ENCODE measurements around the gene ROBO2.

Gene ROBO2

DNA sequence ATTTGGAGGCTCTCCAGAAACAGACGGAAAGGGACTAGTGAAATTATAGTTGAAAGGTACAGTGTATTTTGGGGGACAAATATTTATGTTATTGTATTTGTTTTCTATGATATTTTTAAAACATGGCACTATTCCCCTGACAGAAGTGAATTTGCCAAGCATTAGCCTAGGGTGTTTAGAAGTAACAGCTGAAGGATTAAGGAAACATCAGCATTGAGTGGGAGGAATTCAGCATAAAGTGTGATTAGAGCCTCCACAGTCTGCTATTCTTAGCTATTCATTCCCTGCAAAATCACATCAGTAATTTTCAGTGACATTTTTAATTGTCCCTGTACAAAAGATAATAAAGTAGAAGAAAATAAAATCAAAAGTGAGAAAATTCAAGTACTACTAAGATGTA, 231.4 kb downstream of the ROBO2 start:
- DNase-seq: no peak

DNA sequence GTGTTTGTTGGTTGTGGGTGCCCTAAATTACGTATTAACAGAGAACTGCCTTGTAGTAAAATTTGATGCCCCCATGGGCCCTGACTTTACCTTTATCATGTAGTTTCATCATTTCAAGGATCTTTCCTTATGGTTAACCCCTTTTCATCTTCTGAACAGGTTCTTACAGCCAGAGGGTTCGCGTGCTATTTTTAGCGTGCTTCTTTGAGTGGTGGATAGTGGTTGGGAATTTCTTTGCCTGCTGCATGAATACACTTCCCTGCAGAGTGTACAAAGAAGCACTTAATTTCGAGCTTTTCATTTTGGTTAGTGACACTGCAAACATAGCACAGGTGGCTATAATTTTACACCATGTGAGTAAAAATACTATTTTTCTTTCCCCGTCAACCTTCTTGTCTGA, 231.8 kb downstream of the ROBO2 start:
- no peak for DNase-seq

DNA sequence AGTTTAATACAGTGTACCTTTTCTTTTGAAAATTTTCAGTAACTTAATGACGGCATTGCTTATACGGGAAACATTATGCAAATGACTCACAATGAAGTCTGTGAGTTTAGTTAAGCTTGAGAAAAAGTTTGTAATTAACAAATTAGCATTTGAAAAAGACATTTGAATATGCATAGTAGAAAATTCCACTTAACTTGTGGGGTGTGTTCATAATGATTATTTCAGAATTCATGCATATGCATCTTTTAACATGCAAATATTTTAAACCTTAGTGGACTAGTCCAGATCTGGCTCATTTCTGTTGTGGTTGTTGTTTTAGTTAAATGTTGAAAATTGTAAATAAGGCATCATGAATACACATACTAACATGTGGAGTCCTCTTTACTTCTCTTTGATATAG, 239.4 kb downstream of the ROBO2 start:
- DNase-seq: no peak

DNA sequence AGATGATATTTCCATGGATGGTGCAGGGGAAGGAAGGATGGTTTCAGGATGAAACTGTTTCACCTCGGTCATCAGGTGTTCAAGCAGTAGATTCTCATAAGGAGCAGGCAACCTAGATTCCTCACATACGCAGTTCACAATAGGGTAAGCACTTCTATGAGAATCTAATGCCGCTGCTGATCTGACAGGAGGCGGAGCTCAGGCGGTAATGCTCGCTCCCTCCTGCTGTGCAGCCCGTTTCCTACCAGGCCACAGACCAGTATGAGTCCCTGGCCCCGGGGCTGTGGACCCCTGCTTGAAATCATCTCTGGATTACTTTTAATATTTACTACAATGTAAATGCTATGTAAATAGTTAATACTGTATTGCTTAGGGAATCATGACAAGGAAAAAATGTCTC, 241.8 kb downstream of the ROBO2 start:
- no peak for DNase-seq

DNA sequence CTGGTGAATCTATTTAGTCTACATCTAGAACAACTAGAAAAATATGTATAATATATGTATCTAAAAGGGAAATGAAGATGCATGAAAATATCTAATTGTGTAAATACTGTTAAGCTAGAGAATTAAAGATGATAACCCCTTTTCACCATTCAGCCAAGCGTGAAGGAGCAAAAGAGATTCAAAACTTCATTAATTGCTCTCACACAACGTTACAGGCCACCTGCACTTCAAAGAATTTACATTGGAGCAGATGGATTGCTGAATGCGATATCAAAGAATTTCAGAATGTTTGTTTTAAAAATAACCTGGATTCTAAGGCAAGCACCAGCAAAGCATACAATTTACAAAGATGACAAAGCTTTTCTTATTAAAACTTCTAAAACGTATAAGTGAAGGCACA, 243.2 kb downstream of the ROBO2 start:
- no peak for DNase-seq

DNA sequence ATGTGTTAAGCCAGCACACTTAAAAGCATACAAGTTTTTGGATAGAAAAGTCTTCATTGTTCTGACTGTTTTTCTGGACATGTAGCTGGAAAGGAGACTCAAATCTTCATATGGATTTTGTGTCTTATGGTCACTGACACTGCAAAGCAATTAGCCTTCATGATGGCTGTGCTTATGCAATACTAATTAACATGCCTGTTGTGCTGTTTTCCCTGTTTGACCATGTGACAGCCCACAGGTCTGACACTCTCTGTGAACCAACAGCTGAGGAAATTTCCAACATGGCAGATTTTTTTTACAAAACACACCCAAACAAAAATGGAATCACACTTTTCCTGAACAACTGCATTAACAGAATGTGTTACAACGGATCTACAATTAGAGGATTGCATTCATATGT, 248.4 kb downstream of the ROBO2 start:
- no peak for DNase-seq

DNA sequence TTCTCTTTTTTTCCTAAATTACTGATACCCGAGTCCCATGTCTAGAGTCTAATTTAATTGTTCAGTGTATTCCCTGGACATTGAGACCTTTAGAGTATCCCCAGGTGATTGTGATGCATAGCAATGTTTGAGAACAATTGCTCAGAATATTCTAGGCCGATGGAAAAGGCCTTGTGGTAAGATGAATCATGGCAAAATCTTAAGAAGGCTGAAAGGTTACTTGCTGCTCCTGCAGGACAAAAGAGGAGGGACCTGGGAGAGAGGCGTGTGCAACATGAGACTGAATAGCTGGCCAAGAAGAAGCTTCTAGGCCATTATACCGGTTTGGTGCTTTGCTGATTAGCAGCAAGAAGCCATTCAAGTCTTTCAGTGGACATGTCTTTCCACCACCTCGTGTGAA, 256.6 kb downstream of the ROBO2 start:
- peak; percentile 19 for DNase-seq

DNA sequence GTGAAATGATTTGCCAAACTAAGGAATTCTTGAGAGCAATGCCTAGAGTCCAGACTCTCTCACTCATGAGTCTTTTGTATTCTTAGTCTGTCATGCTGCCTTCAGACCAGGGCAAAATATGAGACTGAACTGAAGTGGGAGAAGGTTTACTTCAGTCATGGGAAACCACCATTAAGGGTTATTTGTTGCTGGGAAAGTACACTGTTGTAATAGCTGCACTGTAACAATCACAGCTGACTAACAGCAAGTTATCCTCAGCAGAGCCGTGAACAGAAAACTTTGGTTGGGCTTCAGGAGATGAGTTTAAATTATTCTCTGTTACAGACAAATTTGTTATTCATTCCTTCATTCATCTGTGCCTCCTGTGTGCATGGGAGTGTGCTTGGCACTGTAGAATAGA, 258.5 kb downstream of the ROBO2 start:
- DNase-seq: no peak

DNA sequence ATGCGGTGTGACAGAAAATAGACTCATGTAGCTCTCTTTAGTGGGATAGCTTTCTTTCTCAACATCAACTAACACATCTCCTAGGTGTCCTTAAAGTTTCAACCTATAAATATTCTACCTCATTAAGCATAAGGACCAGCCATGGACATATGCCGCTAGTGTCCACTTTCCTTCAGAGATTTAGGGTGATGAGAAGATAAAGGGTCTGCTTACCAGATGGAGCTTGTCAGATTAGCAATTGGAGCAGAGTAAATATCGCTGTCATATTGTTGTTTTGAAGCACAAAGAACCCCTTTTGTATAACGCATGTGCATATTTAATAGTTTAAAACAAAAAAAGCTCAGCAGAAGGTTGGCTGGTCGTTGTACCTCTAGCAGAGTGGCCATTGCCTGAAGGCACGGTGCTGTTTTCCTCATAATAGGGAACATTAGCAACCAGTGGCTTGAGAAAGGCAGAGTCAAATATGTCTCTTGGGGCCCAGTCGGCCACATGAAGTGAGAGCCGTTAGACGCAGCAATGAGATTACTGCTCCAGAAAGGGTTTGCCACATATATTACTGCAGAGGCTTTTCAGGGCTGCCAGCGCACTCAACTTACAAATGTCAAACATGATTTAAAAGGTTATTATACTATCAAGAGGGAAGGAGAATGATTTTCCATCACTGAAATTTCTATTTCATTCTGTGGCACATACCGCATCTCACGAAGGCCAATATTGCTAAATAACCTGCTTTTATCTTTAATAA, 264.2 kb downstream of the ROBO2 start:
- DNase-seq: no peak

DNA sequence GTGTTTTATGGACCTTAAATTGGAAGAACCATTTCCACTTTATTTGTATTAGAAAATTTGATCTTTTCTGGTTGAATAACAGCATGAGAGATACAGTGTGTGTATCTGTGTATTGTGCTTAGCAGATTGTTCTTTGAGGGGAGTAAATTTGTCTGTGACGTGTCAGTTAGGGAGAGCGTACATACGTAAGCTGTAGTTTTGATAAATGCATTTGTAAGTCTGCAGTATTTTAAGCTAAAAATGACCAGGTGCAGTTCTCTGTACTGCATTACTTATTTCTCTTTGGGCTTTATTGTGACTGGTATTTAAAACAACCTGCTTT, 264.8 kb downstream of the ROBO2 start:
- DNase-seq: no peak

DNA sequence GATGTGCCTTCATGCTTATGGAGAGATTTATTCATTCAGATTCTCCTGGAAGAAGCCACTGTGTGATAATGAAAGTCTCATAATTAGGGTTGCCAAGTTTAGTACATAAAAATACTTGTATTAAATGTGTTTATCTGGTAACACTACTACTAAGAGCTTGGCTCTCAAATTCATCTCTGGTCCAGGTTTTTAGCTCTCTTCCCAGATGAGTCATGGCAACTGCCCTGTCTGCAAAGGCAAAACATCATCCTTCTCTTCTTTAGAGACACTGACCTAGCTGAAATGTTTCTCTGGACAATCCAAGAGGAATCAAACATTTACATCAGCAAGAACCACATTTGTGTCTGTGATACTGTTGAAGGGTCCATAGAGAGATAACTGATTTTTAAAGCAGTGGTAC, 269.6 kb downstream of the ROBO2 start:
- DNase-seq: no peak

DNA sequence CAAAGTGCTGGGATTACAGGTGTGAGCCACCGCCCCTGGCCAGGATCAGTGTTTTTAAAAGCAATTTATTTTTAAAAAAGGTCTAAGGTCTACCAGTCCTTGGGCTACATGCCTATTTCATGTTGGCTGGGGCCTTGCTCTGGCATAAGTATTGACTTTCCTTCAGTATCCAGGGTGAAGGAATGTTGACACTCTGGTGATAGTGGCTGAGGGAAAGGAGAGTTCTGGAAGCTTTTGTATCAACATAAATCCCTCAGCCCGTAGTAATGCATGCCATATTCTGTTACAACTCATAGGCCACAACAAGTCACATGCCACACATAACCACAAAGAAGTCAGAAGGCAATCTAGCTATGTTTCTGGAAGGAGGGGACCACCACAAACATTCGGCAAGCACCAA, 273.9 kb downstream of the ROBO2 start:
- no peak for DNase-seq

DNA sequence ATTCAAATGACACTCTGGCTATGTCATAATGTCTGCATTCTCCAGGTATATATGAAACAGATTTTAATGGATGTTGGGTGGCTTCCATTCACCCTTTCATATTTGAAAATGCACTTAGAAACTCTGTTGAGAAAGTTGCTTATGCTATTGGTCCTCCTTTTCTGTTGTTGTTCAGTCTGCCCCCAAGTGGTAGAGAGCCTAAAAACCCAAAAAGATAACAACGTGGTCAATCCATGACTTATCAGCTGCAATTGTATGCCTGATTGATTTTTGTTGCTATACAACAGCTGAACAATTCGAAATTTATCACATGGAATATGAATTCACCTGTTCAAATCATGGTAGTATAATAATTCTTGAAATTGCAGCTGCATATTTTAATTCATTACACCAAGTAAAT, 279.8 kb downstream of the ROBO2 start:
- peak; percentile 71 for DNase-seq

DNA sequence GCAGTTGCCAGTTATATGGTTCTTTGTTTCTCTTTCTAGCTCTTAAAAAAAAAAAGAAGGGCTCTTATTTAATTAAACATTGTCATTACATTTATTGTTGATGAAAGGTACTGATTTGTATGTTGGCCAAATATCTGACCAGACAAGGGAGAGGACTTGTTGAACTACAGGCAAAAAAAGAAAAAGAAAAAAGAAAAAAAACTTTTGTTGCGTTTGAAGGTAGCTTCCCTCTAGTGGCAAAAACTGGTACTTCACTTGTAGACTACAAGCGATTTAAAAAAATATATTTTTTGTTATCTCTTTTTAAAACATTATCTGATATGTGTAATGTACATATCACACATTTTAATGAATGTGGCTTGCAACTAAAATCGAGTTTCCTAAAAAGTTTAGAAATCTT, 280.6 kb downstream of the ROBO2 start:
- DNase-seq: peak; percentile 65

DNA sequence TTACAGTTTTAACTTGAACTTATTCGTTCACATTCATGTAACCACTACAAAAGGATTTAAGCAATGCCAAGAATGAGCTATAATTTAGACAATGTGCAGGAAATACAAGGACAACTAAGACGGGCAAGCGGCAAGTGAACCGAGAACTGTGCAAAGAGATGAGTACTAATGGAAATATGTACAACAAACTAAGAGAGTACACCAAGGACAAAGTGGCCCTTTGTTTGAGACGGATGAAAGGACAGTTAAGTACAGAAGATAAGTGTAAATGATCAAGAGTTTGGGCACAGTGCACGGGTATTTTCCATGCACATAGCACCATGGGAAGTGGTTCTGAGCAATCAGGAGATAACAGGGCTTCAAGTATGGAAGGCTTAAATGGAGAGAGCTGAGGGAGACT, 281.7 kb downstream of the ROBO2 start:
- DNase-seq: no peak

DNA sequence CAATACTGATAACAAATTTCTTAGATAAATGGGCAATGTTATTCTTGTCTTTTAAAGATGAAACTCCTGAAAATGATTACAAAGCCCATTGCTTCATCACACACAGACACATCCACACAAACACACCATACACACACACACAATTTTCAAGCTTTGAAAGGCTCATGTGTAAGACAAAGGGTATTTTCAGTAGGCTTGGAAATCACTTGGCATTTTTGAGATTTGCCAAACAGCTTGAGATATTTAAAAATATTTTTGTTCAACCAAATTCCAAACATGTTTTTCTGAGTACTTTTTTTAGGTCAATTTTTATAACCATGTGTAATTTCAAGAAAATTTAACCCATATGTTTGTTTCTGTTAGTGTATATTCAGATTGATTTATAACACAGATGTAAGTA, 283.7 kb downstream of the ROBO2 start:
- no peak for DNase-seq

DNA sequence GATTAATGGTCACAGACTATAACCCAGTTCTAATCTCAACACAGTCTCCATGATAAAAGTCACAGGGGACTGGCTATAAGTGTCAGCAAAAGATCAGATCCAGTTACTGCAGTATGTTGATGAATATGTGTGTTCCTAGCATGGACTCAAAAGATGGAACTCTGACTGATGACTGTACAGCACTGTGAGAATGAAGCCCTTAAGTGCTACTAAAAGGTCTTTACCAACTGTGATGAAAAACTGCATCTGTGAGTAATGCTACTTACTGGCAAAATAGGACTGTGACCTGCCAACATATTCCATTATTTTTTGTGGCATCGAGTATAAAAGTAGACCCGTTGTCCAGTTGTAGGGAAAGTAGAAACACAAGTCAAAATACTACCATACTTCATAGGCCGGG, 284.2 kb downstream of the ROBO2 start:
- DNase-seq: no peak

DNA sequence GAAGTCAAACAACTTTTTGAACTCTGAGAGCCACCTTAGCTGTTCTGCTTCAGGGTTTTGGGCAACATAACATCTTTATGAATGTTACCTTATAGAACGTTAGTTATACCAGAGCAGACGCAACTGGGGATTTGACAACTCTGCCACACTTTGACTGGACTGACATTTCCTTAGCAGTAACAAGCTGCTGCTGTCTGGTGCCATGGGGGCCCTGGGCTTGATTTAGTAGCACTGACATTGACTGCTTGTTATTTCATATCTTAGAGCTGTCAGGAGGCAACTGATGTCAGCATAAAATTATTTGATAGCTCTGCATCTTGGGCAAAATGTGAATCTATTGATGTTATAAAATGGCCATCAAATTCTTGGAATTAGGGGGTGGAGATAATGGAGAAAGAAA, 285.4 kb downstream of the ROBO2 start:
- no peak for DNase-seq

DNA sequence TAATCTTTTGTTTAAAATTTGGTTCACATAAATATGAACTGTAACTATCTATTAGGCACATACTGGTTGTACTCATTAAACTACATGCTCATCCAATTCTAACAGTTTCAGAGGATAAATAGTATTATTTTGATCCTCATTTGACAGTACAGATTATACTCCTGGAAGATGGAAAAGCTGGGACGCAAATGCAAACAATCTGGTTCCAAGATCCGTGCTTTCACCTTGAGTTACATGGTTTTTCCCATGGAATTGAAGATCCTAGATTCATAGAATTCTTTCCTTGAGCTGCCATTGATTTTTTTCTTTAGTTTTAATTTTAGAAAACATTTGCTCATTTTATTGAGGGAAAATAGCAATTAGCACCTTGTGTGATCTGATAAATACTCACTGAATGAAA, 285.8 kb downstream of the ROBO2 start:
- DNase-seq: no peak

DNA sequence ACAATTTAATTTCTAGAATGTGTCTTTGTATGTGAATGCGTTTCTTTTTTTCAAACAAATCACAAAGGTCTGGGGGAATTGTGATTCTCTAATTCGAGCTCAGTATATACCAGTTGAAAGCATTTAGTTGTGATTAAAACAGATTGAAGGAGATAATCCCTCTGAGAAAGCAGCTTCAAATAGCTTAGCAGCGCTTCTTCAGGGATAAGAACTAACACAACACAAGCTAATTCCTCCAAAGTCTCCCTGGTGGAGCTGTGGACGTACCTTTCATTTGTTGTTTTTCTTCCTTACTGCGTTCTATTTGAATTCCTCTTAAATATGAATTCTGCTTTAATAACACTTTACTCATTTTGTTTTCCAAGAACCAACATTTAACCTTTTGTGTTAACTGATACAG, 286.7 kb downstream of the ROBO2 start:
- DNase-seq: no peak

DNA sequence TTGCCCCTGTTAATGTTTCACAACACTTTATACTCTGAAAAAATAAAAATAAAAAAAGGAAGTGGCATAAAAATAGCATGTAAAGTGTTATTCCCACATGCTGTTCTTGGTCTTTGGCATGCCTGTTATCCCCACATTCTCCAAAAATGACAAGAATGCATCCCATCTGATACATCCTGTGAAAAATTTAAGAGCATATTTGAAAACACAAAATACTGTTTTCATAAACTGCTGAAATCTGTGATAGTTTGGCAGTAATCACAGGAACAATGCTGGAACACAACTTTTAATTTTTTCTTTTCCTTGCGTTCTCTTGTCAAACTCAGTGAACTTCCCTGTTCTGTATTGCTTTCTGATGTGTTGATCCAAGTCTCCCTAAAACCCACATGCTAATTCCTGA, 288.8 kb downstream of the ROBO2 start:
- no peak for DNase-seq

DNA sequence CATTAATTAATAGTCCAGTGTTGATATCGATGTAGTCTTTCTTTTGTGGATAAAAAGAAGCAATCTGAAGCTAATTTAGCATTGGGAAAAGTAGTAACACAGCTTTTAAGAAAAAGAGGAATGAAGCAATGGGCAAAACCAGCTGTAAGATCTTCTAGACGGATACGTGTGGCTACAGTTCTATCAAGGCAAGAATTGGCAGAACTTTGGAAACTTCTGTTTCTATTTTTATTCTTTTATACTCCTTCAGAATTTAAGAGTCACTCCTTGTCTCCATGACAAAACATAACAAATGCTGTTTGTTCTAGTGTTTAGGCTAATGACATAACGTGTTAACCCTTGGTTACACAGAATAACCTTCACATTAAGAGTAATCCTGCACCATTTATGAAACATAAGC, 289.2 kb downstream of the ROBO2 start:
- DNase-seq: no peak

DNA sequence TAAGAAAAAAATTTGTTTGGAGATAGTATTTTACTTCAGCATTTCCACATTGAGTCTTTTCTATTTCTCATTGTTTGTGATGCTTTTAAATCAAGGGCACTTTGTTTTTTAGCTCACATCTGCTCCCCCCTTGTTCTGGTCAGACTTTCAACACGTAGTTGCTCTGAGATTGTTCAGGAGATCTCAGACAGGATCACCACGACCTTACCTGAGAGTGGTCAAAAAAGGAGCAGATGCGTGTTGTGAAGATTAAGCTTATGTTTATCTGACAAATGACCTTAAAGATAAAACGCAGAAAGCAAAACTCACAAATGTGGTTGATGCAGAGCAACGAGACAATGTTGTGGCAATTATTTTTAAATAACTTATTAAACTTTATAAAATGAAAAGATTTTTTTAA, 298.3 kb downstream of the ROBO2 start:
- no peak for DNase-seq

DNA sequence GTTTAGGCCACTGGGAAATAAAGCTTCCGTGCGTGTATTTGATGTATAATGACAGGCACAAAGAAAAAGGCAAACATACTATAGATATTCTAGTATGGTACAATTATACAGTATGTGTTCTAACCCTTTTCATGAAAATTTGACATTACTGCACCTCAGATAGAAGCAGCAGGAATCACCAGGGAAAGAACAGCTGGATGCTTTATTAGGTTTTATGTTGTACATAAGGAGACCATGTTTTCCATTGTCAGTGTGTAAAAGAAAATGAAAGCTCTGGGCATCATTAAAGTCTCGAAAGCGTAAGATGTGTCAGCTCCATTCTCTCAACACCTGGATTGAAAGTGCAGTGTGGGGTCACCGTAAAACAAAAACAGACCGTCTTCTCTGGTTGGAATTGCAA, 302.1 kb downstream of the ROBO2 start:
- DNase-seq: no peak

DNA sequence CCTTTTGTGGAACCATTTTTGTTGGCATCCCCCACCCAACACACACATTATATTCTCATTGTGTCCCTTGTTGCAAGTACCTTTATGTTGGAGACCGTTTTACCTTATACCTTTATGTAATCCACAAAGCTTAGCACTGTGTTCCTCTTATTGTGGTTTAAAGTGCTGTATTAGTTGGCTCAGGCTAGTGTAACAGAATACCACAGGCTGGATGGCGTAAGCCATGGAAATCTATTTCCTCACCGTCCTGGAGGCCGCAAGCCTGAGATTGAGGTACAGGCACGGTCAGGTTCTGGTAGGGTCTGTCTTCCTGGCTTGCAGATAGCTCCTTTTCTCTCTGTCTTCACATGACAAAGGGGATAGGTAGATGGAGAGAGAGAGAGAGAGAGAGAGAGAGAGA, 302.8 kb downstream of the ROBO2 start:
- no peak for DNase-seq

DNA sequence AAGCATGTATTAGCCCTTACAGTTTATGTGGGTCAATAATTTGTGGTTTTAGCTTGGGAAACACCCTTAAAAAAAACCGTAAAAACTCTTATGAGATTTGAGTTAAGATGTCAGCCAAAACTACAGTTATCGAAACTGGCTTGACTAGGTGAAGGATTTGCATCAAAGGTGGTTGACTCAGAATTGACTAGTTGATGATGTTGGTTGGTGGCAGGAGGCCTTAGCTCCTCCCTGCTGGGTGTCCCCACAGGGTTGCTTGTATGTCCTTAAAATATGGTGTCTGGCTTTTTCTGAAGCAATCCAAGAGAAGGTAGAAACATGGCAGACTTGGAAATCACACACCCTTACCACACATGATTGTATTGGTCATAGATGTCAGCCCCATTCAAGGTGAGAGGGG, 305.1 kb downstream of the ROBO2 start:
- DNase-seq: no peak

Measured in OCI-M1 (cell line).